K562 (cell line): Measurements from ENCODE around the gene CACNA2D3.

Experiments used
- POLR2A ChIP-seq: fragments of 450-650 bp; conservative IDR thresholded peaks from 2 replicates; pipeline ENCODE4 v1.6.1; 2016
- SRF ChIP-seq, 2 experiments: fragments of 250-450, 450-650 bp in 1 of 2; sonication (Bioruptor Pico) in 1 of 2; sonication (generic) in 1 of 2; formaldehyde crosslinking; IDR thresholded peaks; 2 replicates each; pipeline versions ENCODE4 v1.5.0 to v1.5.1; 2020 to 2022; ENCODE audit warnings: mild to moderate bottlenecking in 1 of 2, missing genetic modification reagents in 1 of 2
- ZNF282 ChIP-seq: sonication (generic); formaldehyde crosslinking; IDR thresholded peaks from 2 replicates; pipeline ENCODE4 v1.8.1; 2023; ENCODE audit warnings: missing genetic modification reagents
- ZNF449 ChIP-seq: fragments of 250-450 bp; sonication (Bioruptor Pico); IDR thresholded peaks from 2 replicates; pipeline ENCODE4 v1.8.0; 2022; ENCODE audit warnings: moderate library complexity, mild to moderate bottlenecking, inconsistent platforms

- TF ChIP-seq ZNF282 (CRISPR knock-in tag) (no peak), SRF (CRISPR knock-in tag; IDR thresholded peaks at IDR 0.05) (no peak), POLR2A (no peak), ZNF449 (CRISPR knock-in tag) (no peak)
Observed at GRCh38 chr3:54321520-54321919, 199.2 kb downstream of the CACNA2D3 start.
